ENCODE data around the gene SLC35B1. TPM values are rescaled to one million over a fixed set of nuclear protein-coding genes. Genes with fewer than 3 reads are reported as not detected.
"Not testable (repeated sequence)": the region's sequence is repeated elsewhere in the genome, so short reads cannot be mapped to it uniquely, and the experiment has no call there.

SLC35B1 gene
- total RNA-seq, 1 donor from 2014 or later, result 36.9 TPM

DNA sequence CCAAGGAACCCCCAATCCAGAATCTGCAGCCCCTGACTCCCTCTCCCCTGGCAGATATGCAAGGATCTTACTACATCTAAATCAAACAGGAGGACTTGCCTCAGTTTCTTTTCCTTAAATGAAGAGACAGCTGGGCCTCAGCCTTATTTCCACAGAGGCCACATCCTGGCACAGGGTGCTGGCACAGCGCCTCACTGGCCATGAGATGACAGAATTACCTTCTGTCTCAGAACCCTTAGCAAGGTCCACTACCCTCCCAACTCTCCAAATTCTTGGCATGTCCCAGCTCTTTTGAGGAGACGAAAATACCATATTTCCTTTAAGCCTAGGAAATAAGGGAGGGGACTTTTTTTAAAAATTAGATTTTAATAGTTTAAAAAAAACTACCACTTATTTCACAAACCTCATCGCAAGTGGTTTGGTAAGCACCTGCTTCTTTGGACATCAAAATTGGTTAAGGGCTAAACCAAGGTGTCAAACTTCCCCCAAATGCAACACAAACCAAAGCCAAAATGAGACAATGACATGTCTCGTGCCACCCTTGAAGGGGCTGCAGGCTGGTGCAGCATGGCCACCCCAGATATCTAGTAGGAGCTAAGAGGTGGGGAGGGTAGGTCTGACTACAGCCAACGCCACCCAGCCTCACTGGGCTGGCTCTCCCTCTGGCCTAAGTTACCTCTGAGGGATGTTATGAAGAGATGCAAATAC is 30.8 kb upstream of the SLC35B1 start:
- DNase-seq (ENCODE audit: low spot score), result no peak
- no peak for ATAC-seq
- intact Hi-C loops (cut with DNase I), result no loop called here

DNA sequence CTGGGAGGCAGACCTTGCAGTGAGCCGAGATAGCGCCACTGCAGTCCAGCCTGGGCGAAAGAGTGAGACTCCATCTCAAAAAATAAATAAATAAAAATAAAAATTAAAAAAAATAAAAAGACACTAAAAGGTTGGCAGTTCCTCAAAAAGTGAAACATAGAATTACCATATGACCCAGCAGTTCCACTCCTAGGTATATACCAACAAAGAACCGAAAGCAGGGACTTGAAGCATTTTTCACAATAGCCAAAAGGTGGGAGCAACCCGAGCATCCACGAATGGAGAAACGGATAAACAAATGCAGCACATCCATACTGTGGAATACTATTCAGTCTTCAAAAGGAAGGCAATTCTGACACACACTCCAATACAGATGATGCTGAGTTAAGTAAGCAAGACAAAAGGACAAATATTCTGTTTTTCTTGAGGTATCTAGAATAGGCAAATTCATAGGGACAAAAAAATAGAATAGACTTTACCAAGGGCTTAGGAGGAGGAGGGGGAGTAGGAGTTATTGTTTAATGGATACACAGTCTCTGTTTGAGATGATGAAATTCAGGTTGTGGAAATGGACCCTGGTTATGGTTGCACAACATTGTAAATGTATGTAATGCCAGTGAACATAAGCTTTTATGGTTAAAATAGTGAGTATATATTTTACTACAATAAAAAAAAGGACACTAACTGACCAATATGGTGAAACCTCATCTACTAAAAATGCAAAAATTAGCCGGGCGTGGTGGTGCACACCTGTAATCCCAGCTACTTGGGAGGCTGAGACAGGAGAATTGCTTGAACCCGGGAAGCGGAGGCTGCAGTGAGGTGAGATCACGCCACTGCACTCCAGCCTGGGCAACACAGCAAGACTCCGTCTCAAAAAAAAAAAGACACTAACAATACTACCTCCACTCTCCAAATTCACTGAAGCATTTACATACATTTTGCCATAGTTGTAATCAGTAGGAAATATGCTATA is 27.0 kb upstream of the SLC35B1 start:
- DNase-seq (ENCODE audit: low spot score), result no peak
- ATAC-seq, result no peak
- intact Hi-C loops (cut with DNase I), result no loop called here

DNA sequence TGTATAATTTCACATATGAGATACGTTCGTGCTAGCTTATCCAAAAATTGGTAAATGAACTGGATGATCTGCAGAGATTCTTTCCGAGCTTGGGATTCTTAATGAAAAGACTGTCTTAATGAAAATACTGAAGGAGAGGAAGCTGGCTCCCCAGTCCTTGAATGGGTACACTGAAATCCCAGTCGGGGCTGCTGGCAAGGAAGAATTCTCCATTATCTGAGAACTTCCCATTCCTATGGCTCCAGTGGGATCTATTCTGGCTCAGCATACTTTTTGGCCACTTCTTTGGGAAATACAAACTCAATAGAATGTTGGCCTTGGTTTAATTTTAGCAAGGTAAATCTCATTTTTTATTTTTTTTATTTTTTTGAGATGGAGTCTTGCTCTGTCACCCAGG is 23.7 kb upstream of the SLC35B1 start:
- intact Hi-C loops (cut with DNase I), result no loop called here
- no peak for DNase-seq (ENCODE audit: low spot score)
- no peak for ATAC-seq

DNA sequence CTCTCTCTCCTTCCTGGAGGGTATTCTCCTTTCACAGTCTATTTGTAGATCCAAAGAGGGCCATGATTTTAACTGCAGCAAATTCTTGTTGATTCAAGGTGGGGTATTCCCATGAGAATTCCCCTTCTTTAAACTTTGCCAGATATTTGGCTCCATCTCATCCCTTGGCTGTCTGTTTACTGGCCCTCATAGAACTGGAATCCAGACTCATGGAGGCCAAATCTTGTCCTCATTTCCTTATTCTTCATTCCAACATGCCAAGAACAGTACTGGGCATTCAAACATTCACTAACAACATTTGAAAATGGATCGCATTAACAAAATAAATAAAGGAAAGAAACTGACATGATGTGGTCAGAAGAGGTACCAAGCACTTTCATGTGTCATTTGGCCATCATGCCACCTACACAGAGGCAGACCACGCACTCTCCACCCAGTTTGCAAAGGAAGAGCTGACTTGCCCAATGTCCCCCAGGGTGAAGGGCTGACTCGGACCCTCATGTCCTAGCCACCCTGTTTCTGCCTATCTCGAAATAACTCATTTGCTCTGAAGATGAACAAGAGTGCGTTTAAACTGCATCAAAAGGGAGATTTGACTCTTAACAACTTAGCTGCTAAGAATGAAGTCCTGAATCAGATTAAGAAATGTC is 23.1 kb upstream of the SLC35B1 start:
- intact Hi-C loops (cut with DNase I), result no loop called here
- peak; percentile 34 for ATAC-seq
- no peak for DNase-seq (ENCODE audit: low spot score)

DNA sequence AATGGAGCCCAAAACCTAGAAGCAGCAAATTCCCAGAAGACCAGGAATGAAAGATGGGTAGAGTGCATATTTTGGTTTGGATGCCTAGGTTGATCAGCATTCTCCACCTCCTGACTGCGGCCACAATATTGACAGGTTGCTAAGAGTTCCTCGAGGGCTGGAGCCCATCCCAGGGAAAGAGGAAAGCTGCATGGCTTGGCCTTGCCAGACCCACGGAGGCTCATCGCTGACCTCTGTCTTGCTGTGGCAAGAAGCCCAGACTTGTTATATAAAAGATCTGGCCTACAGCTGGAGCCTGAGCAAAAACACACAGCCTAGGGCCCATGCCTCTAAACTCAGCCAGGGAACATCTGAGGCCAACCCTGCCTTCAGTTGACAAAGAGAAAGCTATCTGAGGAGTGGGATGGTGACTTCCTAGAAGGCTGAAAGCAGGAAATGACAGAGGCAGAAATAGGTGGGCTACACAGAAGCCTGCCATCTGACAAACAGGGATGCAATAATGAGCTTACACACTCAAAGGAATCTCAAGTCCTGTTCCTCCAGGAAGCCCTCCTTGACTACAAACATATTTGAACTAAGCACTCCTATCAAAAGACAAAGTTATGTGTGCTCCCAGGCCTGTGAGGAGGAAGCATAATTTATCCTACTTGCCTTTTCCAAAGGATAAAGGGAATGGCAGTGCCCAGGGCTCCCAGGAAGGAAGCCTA is 22.5 kb upstream of the SLC35B1 start:
- intact Hi-C loops (cut with DNase I), result no loop called here
- ATAC-seq (peak; percentile 96), DNase-seq (ENCODE audit: low spot score) (peak; percentile 89)

DNA sequence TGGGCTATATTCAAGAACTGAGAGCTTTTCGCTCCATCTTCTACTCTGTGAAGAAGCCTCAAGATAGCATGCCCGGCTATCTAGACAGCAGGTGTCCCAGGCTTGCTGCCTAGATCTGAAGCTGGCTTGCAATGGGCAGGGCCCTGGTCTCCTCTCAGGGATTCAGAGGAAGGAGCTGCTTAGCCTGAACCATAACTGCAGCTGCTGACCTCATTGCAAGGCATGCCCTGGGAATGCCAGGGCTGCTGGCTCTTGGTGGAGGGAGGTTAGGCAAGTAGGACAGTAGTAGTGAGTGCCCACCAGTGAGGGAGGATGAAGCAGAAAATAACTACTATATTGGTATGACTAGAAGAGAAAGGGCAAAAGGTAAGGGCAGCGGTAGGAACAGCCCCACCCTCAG is 21.3 kb upstream of the SLC35B1 start:
- ATAC-seq (peak; percentile 2), DNase-seq (ENCODE audit: low spot score) (no peak)
- intact Hi-C loops (cut with DNase I), result no loop called here

DNA sequence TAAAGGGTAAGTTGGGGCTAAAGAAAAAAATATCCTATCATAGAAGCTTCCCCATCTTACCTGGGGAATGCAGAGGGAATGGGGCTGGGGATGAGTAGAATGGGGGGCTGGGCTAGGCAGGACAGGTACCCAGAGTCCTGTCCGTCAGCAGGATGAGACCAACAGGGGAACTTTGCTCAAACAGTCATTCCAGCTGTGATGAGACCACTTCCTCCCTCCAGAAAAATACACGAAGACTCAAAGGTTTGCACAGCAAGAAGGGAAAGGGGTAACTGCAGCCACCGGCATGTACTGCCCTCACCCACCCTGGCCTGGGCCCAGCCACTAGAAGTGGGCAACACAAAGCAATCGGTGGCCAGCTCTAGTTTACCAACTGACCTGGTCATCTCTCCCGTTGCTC is 20.7 kb upstream of the SLC35B1 start:
- DNase-seq (ENCODE audit: low spot score) (no peak), ATAC-seq (no peak)
- intact Hi-C loops (cut with DNase I), result no loop called here

DNA sequence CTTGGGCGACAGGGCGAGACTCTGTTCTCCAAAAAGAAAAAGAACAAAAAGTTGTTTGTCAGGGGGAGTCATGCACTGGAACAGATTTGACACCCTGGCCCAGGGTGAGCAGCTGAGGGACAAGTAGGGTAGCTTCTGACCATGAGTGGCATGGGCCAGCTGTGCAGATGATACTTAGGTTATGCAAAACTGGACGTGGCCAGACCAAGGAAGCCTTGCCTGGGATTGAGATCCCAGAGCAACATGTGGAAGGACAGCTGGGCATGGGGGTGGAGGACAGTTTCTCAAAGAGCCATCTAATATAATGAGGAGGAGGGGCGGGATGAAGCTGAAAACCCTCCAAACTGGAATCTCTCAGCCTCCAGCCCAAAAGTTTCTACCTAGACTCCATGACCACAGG is 19.6 kb upstream of the SLC35B1 start:
- DNase-seq (ENCODE audit: low spot score) (no peak), ATAC-seq (no peak)
- intact Hi-C loops (cut with DNase I), result no loop called here

DNA sequence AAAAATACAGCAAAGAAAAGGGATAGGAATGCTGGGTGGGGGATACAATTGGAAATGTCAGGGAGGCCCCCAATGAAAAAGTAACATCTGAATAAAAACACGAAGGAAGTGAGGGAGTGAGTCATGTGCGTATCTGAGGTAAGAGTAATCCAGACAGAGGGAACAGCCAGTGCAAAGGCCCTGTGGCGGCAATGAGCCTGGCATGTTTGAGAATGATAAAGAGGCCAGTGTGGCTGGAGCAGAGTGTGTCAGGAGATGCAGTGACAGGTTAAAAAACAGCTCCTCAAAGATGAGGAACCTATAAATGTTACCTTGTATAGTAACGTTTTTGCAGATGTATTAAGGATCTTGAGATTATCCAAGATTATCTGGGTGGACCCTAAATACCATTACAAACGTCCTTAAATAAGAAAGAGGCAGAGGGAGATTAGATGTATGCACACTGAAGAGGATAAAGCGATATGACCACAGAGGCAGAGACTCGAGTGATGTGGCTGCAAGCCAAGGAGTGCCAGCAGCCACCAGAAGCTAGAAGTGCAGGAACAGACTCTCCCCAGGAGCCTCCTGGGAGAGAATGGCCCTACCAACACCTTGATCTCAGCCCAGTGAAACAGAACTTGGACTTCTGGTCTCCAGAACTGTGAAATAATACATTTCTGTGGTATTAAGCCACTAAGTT is 17.8 kb upstream of the SLC35B1 start:
- ATAC-seq (no peak), DNase-seq (ENCODE audit: low spot score) (no peak)
- intact Hi-C loops (cut with DNase I), result no loop called here

DNA sequence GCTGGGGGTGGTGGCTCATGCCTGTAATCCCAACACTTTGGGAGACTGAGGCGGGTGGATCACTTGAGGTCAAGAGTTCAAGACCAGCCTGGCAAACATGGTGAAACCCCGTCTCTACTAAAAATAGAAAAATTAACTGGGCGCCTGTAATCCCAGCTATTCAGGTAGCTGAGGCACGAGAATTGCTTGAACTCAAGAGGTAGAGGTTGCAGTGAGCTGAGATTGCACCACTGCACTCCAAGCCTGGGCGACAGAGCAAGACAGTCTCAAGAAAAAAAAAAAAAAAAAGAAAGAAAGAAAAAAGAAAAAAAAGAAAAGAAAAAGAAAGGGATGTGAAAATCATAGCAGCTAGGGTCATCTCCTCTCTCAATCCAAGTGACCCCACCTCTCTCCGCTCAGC is 16.8 kb upstream of the SLC35B1 start:
- DNase-seq (ENCODE audit: low spot score); ATAC-seq; intact Hi-C loops (cut with DNase I): not testable (repeated sequence)

DNA sequence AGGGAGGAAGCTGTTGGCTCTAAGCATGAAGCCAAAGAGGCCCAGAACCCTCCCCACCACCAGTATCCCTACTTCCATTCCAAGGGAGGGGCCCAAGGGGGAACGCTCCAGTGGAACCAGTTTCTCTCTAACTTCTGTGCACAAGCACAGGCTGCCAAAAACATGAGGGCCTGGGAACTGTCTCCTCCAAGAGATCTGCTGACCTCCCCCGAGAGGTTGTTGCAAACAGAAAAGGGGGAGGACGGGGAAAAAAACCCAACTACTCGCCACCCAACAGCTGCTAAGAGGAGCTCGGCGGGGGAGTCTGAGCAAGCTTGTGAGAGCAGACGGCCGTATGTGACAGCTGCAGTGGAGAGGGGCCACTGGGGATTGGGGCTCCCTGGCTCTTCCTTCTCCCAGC is 15.7 kb upstream of the SLC35B1 start:
- ATAC-seq (peak; percentile 77), DNase-seq (ENCODE audit: low spot score) (peak; percentile 70)
- intact Hi-C loops (cut with DNase I), result no loop called here

DNA sequence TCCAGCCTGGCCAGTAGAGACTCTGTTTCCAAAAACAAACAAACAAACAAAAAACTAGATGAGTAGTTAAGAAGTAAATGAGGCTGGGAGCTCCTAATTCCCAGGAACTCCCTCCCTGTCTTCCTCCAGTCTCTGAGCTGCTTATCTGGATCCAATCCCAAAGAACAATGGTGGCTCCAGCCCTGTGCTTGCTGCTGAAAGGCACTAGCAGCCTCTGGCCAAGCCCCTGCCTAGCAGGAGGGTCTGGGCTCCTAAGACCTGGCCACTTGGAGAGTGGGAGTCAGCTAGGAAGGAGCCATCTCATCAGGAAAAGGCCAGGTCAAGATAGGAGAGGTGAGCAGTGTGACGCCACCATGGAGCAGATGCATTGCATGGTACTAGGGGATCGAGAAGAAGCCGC is 14.3 kb upstream of the SLC35B1 start:
- ATAC-seq (no peak), DNase-seq (ENCODE audit: low spot score) (no peak)
- intact Hi-C loops (cut with DNase I), result no loop called here

DNA sequence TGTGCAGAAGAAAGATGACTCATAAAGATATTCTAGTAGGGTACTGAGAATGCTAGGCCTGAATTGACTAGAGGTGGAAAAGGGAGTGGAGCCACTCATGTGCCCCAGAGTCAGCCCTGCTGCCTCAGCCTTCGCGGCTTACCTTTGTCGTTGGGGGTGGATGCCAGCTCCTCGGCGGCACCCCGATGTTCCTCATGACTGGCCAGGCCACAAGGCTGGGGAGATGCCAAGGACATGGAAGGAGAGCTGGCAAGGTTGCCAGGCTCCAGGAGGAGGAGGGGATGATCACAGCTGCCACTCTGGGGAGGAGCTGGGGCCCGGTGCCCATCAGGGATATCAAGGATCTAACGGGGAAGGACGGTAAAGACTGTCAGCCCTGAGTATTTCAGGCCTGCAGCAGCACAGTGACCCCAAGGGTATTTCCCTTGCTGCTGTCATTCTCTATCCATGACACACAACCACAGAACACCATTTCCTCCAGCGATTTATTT is 9.7 kb upstream of the SLC35B1 start:
- intact Hi-C loops (cut with DNase I), result loop anchor here (10.0 kb wide), 1 partner anchor 137 kb away; no protein-coding TSS in a partner anchor
- DNase-seq (ENCODE audit: low spot score) (no peak), ATAC-seq (no peak)

DNA sequence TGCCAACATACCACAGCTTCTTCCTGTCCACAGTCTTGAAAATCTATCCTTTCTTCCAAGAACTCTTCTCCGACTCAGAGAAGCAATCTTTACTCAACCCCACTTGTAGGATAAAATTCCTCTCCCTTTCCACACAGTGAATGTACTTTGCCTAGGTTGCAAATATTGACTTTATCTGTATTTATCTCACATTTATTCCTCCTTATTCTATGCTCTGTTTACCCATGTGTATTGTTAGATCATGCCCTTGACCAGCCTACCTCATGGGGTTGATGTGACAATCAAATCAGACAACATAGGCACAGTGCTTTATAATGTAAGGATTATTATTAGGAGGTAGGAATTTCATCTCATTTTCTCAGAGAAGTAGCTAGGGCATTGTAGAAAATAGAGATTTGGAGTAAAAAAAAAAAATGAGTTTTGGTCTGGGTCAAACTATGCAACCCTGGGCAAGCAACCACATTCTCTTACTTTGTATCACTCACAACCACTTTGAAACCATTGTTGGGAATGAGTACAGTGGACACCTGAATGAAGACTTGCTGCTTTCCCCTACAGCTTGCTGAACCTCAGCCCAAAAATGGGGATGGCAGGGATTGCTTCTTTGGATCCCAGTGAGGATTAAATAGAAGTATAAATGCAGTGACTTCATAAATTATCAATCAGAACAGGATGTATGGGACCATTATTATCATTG is 9.1 kb upstream of the SLC35B1 start:
- intact Hi-C loops (cut with DNase I), result loop anchor here (10.0 kb wide), 1 partner anchor 138 kb away; no protein-coding TSS in a partner anchor
- DNase-seq (ENCODE audit: low spot score) (no peak), ATAC-seq (no peak)

DNA sequence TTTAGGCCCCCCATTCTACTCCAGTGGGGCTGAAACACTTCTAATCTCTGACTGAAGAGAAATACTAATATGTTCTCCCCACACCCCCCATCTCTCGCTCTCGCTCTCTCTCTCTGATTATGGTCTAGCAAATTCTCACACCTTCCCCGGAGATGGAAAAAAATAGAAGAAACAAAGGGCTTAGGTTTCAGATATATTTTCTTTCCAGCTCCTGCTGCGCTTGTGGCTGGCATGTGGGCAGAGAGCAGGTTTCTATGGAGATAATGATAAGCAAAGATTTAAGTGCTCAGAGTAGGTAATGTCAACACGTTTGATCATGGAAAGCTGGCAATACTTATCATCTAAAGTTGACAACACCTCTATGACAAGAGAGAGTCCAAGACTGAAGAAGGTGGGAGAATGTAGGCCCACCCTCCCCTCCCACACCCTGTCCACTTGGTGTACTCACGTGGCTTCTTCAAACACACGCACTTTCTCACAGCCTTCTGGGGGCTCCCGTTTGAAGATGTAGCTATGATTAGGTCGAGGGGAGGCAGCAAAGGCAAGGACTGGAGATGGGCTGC is 8.0 kb upstream of the SLC35B1 start:
- no peak for DNase-seq (ENCODE audit: low spot score)

DNA sequence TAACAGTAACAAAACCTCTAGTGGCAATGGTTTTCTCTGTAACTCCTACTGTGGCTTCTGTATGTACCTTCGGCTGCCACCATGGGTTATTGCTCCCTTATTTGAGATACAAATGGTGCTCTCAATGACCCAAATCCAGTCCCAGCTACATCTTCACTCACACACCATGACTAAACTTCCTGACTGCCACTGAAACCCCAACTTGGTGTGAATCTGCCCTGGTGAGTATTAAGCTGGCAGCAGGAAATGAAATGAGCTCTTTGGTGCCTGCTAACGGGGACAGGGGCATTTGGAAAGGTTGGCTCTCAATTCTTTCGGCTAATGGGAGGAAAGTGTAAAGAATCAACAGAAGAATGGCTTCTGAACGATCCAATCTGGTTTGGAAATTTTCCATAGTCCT is 7.5 kb upstream of the SLC35B1 start:
- ATAC-seq, result no peak
- no peak for DNase-seq (ENCODE audit: low spot score)
- intact Hi-C loops (cut with DNase I), result loop anchor here (10.0 kb wide), 1 partner anchor 140 kb away; no protein-coding TSS in a partner anchor

More for the DNA sequence above, 8.0 kb upstream of the SLC35B1 start:
- intact Hi-C loops (cut with DNase I), result loop anchor here (10.0 kb wide), 1 partner anchor 139 kb away; no protein-coding TSS in a partner anchor
- no peak for ATAC-seq

DNA sequence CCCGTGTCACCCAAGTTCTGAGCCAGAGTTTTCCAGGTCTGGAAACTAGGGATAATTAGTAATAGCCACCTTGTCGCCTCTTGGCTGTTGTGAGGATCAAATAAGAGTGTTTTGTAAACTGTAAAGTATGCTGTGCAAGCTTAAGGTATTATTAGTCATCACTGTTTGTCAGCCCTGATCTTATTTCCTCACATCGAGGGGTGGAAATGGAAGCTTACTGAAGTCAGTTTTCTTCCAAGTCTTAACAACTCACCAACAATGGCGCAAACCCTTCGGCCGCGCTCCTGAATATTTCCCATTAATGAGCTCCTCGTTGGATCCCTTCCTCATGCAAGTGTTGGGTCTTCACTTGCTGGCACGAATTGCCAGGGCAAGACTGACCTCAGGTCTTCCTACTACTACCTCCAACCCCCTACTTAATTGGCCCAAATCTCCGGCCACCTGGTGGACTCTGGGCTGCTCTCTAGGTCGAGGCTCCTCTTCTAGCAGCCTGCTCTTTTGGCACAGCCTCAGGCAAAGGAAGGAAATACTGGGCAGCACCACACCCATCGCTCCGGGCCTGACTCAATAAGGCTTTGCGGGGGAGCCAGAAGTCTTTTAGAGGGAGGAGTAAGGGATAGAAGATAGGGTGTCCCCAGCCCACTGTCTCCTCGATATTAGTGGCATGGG is 885 bp upstream of the SLC35B1 start:
- intact Hi-C loops (cut with DNase I), result loop anchor here (5.0 kb wide), 2 partner anchors 69 to 289 kb away; partner anchors contain the start of gene DLX3
- no peak for DNase-seq (ENCODE audit: low spot score)
- ATAC-seq, result no peak
